GM21786 (cell line): ENCODE results near the gene XG.
"Not testable (repeated sequence)": the region's sequence is repeated elsewhere in the genome, so short reads cannot be mapped to it uniquely, and the experiment has no call there.

Experiments used
- ATAC-seq: cut with Tn5 transposase; IDR thresholded peaks from one replicate; pipeline ENCODE4 v1.9.1; 2021; ENCODE audit not compliant: unreplicated experiment

XG gene, protein sequence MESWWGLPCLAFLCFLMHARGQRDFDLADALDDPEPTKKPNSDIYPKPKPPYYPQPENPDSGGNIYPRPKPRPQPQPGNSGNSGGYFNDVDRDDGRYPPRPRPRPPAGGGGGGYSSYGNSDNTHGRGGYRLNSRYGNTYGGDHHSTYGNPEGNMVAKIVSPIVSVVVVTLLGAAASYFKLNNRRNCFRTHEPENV

DNA sequence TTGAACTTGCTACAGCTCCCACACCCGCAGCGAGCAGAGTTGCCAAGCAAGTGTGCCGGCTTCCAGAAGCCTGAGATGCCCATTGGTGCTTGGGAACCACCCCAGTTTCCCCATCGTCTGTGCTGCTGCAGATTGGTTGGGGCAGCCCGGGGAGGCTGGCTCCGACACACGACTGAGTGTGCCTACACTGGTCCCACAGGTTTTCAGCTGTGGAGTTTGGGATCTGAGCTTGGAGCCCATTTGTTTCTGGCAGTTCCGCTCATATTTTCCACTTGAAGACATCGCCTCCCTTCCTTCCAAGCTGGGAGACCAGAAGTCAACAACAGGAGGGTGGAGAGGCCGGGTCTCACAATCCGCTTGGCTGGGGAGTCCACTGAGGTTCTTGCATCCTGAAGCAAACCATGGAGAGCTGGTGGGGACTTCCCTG, at the start of gene XG:
TSS of gene XG (plus strand) at position 167 of the 427 bp plus-strand sequence. CDS start at position 402, 235 bp downstream.
- not testable (repeated sequence) for ATAC-seq

DNA sequence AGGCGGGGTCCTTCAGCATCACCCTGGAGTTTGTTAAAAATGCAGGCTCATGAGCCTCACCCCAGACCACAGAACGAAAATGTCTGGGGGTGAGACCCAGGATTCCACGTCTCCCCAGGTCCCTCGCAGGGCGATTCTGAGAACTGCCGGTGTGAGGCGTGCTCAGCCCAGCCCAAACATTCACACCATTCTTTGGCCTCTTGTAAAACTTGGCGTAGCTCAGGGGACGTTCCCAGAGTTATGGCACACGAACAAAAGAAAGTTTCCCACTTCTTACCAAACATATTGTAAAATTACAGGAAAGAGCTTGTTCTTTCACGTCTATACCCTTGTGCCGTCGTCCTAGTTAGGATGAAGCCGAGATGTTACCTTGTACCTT, 47.9 kb upstream of the XG start:
- ATAC-seq: no peak

DNA sequence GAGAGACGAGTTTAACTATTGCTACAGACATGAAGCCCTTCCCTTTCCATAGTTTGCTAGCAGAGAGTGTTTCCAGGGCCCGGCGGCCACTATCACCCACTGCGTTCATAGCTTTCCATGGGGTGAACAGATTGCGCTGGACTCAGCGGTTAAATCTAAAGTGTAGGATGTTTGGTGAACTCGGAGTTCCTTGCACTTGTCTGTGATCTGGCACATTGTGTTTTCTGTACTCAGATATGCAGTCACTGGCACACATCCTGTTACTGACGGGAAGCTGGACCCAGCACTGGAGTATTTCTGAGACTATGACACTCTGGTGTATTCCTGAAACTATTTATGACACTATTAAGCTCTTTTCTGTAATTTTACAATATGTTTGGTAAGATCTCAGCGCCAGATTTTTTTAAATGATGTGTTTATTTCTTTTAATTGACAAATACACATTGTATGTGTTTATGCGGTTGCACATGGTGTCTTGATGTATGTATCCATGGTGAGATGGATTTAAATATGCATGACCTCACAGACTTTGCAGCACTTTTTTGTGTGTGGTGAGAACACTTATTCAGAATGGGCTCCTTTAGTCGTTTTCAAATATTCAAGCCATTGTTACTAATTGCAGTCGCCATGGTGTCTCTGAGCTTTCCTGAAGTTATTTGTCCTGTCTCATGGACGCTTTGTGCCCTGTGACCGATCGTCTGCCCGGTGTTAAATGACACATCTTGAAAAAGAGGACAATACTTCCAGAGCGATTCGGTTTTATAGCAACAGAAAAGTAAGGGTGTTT, 46.6 kb upstream of the XG start:
- no peak for ATAC-seq

DNA sequence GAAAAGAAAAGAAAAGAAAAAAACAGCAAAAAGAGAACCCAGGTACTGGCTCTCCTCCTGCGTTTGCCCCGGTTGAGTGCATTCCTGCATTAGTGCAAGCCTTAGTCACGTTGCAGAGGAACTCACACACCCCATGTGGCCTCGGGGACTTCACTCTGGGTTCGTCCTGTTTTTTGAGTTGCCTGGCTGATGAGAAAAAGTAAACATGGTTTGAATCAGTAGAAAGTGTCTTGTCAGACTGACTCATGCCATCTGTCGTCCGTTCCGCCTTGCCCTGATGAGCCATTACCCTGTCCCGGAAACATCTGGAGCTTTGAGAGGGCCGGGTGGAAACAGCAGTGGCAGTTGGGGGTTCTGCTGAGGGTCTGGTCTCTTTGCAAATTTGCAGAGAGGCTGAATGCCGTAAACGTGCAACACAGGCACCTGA, 44.5 kb upstream of the XG start:
- peak; percentile 91 for ATAC-seq

DNA sequence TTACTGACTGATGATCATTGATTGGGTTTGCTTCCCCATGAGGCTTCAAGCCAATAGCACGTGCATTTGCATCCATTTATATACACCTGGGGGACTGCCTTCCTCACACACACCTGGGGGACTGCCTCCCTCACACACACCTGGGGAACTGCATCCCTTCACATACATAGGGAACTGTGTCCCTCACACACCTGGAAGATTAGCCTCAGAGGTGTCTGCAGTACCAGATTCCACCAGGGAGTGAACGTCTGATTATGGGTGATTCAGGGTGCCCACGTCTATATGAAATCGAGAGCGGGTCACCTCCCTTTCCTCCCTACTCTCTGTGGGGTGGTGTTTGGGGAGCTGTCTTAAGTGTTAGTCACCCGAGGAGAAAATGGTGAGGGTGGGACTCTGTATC, 43.8 kb upstream of the XG start:
- ATAC-seq: no peak

DNA sequence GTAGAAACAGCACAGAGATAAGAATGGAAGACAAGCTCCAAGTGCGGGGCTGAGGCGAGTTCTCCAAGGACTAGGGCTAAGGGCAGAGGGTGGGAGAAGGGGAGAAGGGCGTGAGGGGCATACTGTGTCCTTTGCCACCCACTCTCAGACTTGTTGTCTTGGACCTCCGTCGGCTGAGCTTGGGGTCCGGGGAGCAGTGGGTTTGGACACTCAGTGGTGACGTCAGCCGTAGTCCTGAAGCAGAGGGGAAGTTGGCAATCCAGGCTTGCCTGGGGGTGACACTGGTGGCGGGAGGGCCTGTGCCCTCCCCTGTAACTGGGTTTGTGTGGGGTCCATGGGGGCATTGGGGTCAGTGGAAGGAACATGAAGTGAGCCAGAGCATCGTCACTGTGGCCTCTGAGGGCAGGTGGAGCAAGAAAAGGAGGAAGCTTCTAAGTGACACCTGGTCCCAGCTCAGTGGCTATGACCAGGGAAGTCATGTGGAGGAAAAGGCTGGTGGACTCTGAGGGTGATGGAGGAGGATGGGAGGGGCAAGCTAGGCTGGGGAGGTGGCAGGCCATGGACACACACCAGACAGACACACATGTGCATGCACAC, 43.1 kb upstream of the XG start:
- ATAC-seq: no peak

DNA sequence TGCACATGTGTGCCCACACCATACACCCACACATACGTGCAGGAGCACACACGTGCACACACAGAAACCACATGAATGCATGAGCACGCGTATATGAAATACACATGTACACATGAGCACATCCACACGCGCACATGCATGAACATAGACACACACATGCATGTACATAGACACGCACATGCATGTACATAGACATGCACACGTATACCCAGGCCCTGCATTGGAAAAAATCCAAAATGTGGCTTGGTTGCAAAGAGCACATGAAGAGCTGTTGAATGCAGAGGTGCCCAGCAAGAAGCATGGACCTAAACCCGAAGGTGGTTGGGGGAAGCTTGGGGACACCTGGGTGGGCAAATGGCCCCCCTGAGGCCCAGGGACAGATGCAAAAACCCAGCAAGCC, 42.3 kb upstream of the XG start:
- no peak for ATAC-seq

DNA sequence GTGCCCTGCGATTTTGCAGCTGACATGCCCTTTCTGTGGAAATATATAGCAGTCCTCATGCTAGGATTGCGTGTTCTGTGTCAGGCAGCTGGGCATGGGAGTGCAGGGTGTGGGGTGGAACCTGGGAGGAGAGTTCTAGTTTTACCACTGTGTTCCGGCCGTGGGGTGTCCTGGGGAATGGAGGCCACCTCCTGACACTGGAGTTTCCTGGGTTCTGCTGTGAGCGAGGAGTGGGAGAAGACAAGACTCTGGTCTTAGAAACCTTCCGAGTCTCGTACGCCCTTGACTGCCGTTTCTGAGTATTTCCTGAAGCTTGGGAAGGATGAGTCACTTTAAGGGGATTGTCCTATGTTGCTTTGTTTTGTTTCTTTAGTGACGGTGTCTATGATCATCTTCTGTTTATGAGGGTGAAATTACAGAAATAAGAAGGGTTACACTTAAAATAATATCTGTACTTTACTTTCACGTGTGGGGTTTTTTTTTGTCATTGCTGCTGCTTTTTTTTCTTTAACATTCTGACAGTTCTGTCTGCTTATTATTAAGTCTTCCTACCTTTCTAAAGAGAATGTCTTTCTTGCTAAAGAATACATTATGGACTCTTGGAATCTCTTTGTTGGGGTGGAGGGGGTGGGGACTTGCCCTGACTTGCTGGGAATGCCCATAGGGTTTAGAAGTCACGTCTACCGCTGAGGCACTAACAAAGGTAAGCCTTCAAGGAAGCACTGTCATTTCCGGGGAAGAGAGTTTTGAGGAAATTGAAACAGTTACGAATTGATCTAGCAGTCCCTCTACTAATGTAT, 41.6 kb upstream of the XG start:
- ATAC-seq: no peak

DNA sequence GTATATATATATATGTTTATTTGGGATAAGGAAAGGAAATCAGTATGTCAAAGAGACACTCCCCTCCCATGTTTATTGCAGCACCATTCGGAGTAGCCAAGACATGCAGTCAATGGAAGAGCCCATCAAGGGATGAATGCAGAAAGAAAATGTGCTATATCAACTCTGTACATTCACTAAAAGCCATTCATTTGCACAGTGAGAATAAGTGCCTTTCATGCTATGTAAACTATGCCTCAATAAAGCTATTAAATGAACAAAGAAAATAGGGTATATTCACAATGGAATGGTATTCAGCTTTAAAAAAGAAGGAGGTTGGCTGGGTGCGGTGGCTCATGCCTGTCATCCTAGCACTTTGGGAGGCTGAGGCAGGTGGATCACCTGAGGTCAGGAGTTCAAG, 40.4 kb upstream of the XG start:
- ATAC-seq: no peak

DNA sequence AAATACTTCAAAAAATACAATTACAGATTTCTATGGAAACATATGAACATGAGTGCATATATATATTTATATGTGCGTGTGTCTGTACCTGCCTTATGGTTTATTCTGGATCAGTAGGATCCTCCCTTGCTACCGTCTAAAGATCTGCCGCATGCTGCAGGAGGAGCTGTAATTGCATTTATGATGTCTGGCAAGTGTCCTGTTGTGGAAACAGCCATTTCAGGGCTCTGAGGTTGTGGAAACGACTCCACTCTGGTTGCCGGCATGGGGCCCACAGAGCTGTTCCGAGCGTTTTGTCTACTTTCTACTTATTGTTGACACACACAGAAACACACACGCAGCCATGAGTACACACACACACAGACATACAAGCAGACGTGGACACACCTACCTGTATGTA, 39.4 kb upstream of the XG start:
- ATAC-seq: no peak

DNA sequence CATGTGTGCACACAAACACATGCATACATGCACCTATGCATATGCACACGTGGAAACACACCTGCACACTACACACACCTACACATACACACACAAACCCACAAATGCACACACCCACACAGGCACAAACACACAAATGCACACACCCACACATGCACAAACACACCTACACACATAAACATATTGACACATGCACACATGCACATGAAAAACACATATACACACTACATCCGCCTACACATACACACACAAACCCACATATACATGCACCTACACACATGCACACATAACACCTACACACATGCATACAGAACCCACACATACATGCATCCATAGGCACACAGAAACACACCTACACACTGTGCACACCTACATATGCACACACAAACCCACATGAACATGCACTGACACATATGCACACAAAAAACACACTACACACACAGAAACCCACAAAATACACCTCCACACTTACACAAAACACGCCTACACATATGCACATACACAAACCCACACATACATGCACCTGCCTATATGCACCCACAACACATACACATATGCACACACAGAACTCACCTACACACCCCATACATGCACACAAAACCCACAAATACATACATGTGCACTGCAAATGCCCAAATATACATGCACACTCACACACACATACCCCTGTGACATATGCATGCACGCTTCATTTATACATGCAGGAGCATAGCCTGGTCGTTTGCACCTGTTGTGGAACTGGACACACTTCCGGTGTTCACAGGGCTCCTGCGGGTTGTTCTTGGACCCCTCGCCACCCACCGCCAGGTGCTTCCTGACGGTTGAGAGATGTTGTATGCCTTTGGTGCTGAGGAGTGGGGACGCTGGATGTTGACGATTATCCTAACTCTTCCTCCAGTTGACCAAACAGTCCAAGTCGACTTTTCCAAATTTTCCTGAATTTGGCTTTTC, 38.7 kb upstream of the XG start:
- ATAC-seq: no peak

DNA sequence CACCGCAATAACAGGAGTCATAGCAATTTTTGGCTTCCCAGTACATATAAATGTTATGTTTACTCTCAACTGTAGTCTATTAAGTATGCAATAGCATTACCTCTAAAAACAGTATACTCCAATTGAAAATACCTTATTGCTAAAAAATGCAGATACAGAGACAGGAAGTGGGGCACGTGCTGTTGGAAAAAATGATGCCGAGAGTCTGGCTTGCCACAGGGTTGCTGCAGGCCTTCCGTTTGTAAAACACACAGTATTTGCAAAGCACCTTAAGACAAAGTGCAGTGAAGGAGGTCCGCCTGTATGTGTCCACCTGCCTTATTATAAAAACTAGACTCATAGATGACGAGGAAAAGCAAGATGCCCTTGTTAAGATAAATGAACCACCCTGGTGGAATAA, 37.3 kb upstream of the XG start:
- no peak for ATAC-seq

DNA sequence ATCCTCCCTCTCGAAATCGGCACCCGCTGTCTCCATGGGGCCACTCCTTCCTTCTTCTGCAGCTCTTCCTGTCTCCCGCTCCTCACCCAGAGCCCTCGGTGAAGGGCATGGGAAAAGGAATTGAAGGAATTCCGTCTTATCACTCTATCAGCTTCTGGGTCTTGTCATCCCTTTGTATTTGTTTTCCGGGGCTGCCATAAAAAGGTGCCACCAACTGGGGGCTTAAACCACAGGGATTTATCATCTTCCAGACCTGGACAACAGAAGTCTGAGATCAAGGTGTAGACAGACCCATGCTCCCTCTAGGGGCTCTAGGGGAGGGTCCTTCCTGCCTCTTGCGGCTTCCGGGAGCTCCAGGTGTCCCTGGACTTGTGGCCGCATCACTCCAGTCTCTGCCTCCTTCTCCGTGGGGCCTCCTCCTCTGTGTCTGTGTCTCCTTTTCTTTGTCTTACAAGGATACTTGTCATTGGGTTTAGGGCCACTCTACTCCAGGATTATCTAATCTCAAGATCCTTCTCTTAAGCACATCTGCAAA, 36.7 kb upstream of the XG start:
- no peak for ATAC-seq

DNA sequence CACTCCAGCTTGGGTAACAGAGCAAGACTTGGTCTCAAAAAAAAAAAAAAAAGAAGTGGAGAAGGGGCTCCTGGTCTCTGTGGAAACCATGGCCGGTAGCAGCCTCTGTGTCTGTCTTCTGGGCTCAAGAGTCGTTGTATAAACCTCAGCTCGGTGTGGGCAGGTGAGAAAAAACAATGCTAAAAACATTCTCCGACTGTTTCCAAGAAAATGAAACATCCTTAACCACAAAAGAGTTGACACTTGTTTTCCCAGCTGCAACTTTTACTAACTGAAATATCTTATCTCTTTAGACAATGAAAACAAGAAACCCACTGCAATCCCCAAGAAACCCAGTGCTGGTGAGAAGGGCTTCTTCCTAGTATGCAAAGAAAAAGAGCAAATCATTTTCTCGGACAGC, 34.5 kb upstream of the XG start:
- ATAC-seq: no peak

DNA sequence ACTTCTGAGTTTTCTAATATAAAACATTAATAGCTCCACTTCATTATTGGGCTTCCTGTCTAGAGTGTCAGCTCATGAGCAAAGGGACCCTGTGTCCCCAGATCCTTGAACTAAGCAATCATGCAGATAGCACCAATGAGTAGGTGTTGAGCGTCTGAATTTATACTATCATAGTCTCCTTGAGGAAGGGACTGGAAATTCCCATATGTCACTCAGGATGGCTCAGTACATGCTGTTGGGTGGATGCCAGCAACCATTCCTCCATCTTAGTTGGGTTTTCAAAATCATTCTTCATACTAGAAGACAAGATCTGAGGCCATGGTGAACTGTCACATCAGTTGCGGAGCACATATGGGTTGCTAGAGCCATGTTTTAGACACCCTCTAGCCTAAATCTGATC, 33.0 kb upstream of the XG start:
- no peak for ATAC-seq

DNA sequence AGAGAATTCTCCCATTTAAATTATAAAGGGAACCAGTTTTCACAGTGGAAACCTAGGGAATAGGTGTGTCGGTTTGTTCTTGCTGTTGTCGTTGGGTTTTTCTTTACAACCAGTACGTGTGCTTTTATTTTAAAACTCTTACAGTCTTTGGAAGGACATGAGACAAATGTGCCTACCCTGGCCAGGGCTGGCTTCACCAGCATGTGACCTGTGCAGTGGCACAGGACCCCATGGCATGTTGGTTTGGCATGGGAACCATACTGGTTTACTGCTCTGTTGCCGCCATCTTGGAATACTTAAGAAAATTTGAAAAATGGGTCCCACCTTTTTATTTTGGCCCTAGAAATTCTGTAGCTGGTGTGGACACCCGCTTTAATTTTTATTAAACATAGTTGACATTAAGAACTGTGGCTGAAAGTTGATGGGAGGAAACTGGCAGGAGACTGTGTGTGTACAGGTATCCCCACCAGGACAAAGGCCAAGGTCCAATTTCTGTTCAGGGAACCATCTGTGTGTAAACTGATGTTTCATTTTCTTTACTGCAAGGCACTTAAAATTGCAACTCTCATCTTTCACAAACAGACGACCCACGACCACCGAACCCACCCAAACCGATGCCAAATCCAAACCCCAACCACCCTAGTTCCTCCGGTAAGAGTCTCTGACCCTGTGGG, 31.9 kb upstream of the XG start:
- ATAC-seq: no peak

DNA sequence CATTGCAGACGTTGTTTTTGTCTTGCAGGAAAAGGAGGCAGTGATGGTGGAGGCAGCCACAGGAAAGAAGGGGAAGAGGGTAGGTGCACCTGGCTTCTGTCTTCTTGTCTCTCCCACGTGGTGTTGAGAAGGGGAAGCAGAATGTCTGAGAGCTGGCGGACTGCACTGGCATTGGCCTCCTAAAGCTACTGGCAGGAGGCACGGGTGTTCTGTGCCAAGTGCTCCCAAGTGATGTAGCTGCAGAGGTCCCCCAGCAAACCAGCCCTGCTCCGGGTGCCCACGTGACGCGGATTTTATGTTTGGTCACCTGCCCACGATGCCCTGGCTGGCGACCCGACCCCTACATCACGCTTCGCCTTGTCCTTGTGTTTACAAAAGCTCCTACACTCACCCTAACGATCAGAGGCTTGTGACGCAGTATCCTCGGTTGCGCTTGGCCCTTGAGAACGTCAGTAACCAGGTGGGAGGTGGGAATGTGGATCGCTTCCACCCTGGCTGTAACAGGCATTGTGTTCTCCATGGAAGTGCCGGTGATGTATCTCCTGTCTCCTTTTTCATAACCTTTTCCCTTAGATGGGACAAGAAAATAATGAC, 28.5 kb upstream of the XG start:
- no peak for ATAC-seq

DNA sequence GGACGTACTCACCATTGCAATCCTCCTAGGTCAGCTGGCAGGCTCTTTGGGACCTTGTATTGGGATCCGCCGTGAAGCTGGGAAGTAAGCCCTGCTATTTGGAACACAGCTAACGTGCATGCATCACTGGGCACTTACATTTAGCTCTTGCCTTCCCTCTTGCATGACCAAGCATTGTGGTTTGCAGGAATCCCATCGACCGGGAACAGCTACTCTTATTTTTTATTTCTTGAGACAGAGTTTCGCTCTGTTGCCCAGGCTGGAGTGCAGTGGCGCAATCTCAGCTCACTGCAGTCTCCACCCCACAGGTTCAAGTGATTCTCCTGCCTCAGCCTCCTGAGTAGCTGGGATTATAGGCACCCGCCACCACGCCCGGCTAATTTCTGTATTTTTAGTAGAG, 24.6 kb upstream of the XG start:
- ATAC-seq: not testable (repeated sequence)

DNA sequence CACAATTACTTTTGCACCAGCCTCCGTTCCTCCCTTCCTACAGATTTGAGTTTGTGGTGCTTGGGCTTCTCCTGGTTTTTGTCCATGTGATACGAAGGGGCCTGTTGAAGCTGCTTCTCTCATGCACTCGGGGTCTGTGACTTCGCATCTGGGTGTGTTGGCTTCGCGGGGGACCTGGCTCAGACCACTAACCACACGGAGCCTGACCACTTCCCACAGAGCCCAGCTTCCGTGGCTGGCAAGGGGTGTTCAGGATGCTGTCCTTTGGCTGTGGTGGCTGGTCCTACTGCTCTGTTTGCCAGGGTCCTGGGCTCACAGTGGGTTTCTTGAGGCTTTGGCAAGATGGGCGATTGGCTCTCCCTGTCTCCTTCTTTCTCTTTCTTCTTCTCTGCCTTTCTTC, 19.8 kb upstream of the XG start:
- ATAC-seq: no peak
